ENCODE measurements around the gene JMJD6.

GRCh38 chr17:76695059-76695831, 31.2 kb downstream of the JMJD6 start:
- TF ChIP-seq POLR2A (IDR thresholded peaks at IDR 0.05; ENCODE audit: low read depth, low read length) (no peak), POLR2AphosphoS5 (IDR thresholded peaks at IDR 0.05; ENCODE audit: low read depth, low read length) (no peak)
